GM18505 (cell line): ENCODE results near the gene RND1.
"Not testable (repeated sequence)": the region's sequence is repeated elsewhere in the genome, so short reads cannot be mapped to it uniquely, and the experiment has no call there.

Source experiments
- ATAC-seq: cut with Tn5 transposase; IDR thresholded peaks from one replicate; pipeline ENCODE4 v1.9.1; 2021; ENCODE audit not compliant: unreplicated experiment
- POLR2A ChIP-seq: IDR thresholded peaks from 4 replicates; pipeline ENCODE4 v1.6.1; 2011; ENCODE audit warnings: borderline replicate concordance; ENCODE audit not compliant: insufficient read depth, insufficient read length; ENCODE audit errors: extremely low read depth

The RND1 gene

DNA sequence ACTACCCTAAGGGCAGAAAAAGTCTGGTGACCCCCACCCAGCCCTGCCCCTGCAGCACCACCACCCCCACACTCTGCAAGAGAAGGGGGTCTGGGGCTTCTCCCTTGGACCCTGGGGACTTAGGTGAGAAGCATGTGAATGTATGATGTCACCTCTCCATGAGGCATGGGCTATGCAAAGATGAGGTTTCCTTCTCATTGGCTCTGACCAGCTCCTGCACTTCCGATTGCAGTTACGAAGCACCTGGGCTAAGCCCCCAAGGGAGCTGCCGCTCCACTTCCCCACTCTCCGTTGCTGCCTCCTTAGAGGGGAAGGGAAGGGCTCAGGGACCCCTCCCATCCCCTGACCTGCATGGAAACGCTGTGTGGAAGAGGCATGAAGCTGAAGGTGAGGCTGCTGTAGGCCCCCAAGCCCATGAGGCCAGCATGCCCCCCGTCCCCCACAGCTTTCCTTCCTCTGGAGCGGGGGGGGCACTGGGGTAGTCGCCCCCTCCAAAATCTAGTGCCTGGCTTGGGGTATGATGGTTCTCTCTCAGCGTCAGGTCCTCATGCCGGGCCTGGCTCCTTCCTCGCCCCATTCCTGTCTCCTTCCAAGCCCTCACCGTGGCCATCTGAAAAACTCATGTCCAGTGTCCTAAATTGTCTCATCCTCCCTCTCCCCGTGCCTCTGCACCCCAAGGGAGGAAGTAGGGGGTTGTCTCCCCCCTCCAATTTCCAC, 8.2 kb downstream of the RND1 start:
- no peak for ATAC-seq

DNA sequence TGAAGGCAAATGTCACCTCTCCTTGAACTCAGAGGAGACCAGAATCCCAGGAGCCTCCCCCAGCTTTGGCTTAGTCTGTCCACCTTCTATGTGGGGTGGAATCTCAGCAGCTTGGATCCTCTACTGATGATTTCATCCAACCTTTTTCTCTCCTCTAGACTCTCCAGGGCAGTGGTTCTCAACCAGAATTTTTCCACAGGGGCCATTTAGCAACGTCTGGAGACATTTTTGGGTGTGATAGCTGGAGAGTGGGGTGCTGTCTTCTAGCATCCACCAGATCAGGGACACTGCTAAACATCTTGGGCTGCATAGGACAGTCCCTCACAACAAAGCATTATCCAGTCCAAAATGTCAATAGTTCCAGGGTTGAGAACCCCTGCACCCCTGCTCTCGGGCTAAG, 9.3 kb downstream of the RND1 start:
- no peak for ATAC-seq
- no peak for TF ChIP-seq POLR2A

More for the DNA sequence above, 8.2 kb downstream of the RND1 start:
- no peak for TF ChIP-seq POLR2A

DNA sequence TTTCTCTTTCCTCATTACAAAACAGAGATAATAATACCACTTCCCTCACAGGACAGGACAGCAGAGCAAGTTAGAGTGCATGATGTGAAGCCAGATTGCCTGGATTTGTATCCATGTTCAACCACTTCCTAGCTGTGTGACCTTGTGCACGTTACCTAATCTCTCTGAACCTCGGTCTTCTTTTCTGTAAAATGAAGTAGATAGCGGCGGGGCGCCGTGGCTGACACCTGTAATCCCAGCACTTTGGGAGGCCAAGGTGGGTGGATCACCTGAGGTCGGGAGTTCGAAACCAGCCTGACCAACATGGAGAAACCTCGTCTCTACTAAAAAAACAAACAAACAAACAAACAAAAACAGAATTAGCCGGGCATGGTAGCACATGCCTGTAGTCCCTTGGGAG, 10.7 kb downstream of the RND1 start:
- not testable (repeated sequence) for ATAC-seq

DNA sequence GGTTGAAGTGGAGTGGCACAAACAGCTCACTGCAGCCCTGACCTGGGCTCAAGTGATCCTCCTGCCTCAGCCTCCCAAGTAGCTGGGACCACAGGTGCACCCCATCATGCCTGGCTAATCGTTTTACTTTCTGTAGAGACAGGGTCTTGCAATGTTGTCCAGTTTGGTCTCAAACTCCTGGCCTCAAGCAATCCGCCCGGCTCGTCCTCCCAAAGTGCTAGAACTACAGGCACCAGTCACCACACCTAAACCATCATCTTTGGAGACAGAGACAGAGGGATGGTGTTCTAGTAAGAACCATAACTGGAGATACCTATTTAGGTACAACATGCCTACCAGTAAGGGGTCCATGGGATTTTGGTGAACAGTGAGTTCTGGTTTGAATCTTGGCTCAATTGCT, 11.2 kb downstream of the RND1 start:
- ATAC-seq: no peak
- TF ChIP-seq POLR2A: no peak

DNA sequence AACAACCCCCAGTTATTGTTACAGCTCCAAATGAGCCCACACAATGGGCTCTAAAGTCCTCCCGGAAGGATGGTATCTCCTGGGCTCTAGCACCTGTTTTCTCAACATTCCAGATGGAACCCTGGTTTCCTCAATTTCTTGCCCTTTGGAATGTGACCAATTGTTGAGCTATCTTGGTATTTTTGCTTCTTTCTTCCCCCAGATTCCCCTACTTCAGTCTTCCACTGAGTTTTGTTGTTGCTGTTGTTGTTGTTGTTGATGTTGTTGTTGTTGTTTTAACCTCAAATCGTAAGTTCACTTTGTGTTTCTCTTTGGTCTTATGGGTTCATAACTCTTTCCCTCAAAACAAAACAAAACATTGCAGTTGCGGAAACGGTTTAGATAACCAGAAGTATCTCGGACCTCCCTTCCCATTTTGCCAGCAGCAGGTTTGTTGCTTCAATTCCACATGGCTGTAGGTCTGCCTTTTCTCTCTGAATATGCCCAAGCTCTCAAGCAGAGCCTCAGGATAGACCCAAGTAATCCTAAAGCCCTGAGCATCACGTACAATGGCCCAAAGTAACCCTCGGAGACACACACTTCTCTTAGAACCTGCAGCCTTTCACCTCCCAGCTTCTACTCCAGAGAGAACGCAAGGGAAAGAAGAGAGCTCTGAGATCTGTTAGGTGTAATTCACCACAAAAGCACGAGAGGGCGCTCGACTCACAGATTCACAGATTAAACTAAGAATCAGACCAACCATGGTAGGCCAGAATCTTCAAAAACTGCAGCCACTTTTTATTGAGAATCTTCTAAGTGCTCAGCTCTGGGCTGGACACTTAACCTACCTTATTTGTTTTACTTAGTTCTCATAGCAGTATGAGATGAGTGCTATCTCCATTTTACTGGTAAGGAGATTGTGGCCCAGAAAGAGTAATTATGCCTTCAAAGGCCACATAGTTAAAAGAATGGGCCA, 12.7 kb downstream of the RND1 start:
- no peak for ATAC-seq
- TF ChIP-seq POLR2A: no peak

DNA sequence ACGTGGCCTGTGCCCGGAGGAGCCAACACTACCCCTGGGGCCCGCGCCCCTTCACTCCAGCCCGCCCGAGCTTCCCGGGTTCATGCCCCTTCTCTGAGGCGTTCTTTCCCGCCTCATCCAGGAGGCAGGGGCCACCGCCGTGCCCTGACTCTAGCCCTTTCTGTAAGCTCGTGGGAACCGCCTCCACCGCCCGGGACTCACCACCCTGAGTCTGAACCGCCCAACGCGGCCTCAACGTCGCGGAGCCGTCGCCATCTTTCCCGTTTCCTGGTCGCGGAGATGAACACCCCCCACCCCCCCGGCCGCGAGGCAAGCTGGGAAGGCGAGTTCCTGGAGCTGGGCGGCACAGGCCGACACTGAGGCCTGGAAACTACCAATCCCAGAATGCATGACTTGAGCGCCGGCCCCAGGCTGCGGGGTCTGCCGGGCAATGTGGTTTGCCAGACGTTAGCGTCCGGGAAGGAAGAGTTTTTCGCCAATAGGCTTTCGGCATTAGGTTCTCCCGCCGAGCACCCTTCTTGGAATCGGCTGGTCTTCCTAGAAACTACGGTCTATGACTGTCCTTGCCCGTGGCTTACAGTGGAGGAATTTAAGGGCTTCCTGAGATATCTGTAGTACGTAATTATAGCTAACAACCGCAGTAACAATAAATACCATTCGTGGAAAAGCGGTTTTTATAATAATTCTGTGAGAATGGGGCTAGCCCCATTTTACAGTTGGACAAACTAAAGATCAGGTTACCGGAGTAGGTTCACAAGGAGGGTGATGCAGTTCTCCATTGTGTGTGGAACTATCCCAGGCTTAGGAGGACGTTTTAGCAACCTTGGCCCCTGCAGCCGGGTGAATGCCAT, 13.6 kb downstream of the RND1 start, which contains the start of gene DDX23:
DDX23 (minus strand) TSS at position 281 of the 851 bp plus-strand sequence. CDS start 6,381 bp downstream, outside the sequence.
- TF ChIP-seq POLR2A: peak; percentile 86

DNA sequence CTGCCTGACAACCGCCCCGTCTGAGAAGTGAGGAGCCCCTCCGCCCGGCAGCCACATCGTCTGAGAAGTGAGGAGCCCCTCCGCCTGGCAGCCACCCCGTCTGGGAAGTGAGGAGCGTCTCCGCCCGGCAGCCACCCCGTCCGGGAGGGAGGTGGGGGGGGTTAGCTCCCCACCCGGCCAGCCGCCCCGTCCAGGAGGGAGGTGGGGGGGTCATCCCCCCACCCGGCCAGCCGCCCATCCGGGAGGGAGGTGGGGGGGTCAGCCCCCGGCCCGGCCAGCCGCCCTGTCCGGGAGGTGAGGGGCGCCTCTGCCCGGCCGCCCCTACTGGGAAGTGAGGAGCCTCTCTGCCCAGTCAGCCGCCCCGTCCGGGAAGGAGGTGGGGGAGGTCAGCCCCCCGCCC, 23.6 kb downstream of the RND1 start:
- not testable (repeated sequence) for ATAC-seq

More for the DNA sequence above, 13.6 kb downstream of the RND1 start, which contains the start of gene DDX23:
- ATAC-seq: peak; percentile 94

DNA sequence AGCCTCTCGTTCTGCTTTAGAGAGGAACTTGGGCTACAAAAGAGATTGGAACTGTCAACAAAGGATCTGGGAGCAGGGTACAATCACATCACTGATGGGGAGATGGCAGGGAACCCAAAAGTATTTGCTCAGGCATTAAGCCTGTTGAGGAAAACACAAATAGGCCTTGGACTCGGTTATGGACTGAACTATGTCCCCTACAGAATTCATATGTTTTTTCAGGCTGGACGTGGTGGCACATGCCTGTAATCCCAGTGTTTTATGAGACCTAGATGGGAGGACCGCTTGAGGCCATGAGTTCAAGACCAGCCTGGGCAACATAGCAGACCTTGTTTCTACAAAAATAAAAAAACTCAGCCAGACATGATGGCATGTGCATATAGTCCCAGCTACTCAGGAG, 27.6 kb downstream of the RND1 start:
- no peak for ATAC-seq
- TF ChIP-seq POLR2A: no peak

DNA sequence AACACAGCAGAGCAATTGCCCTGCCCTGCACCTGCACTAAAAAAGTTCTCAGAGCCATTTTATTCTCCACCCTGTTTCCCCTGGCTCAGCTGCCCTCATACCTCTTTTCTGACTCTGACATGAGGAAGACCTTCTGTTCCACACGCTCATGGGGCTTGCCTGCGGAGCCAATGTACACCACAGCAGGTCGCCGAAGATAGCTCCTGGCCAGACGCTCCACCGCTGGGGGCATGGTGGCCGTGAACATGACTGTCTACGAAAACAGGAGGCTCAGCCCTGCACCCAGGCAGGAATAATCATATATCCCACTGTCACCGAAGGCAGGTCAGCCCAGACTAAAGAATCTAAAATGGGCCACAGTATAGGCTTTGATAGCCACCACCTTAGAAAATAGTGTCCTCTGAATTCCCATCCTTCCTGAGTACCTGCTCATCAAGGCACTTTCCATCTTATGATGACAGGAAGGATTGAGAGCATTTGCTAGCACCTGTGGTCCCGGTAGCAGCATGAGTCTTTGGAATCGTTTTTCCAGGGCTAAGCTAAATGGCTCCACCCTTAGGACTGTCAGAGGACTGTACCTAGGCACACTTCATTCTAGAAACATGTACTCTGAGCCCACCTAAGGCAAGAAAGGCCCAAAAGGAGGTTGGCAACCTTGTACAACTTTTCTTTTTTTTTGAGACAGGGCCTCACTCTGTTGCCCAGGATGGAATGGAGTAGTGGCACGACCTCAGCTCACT, 33.2 kb downstream of the RND1 start:
- no peak for ATAC-seq
- TF ChIP-seq POLR2A: no peak

DNA sequence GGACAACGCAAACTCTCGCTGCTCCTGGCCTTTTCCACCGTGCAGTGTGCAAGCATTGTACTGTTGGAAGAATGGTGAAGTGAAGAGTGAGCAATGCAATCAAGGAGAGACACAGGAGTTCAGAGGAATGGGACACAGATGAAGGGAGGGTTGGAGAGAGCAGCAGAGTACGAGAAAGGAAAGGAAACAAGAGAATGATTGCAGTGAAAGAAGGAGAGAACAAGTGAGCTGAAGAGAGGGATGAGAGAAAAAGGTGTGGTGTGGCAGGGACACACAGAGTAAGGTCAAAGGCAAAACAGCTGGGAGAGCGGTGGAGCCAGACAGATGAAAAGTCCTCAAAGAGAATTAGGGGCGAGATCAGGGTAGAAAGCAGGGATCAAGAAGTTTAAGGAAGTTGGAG, 34.4 kb downstream of the RND1 start:
- no peak for ATAC-seq
- TF ChIP-seq POLR2A: no peak

DNA sequence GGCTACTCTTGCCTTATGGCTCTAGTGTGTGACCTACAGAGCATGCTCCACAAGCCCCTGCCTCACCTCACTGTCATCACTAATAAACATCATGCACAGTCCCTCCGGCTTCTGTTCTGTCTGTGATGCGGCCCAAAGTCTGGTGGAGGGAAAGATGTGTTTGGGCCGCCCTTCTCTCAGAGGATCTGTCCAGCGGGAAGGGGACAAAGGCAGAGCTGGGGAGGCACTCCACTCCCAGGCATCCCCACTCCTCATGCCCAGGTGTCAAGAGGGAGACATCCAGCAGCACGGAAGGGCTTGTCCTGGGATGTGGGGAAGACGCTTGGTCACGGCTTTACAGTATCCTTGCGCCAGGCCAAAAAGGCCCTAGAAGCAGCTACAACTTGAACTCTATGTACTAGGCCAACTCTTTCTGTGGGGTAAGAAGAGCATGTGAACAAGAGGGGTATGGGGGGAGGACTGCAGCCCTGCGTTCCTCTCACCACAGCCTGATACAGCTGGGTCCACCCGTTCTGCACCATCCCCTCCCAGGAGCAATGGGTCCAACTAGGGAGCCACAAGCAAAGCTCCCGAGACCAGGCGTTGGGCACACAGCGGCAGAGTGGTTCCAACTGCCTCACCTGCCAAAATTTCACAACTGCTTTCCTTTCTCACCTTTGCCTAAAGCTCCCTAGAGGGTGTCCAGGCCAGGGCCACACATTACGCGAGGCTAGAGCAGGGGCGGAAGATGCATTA, 36.7 kb downstream of the RND1 start:
- ATAC-seq: no peak
- no peak for TF ChIP-seq POLR2A

DNA sequence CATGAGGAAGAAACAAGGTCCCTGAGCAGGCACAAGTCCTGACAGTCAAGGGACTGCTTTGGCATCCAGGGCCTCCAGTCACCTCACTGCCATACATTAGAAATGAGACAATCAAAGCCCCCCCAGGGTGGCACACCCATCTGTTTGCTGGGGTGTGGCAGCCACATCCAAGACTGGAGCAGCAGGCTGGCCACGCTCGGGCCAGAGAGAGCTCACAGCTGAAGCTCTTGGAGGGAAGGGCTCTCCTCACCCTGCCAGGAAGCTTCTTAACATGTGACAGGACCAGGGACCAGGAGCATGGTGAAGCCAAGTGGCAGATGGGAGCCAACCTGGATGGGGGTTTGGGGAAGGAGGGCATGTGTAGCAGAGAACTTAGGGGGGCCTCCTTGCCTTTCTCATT, 37.4 kb downstream of the RND1 start:
- TF ChIP-seq POLR2A: no peak

More for the DNA sequence above, 37.4 kb downstream of the RND1 start:
- ATAC-seq: no peak
